ENCODE results near the gene ASIC2.
A peak's percentile ranks its signal among the peaks of the same experiment; 100 is the strongest.
"Not testable (repeated sequence)": the region's sequence is repeated elsewhere in the genome, so short reads cannot be mapped to it uniquely, and the experiment has no call there.

ASIC2 gene

GRCh38 chr17:32993977-32994376 lies 299.1 kb downstream of the ASIC2 start:
- TF ChIP-seq POLR2A (IDR thresholded peaks at IDR 0.05; ENCODE audit: low read length): no peak
- no peak for TF ChIP-seq GATA1 (IDR thresholded peaks at IDR 0.05; ENCODE audit: low read depth, low read length)
- no peak for DNase-seq

- TF ChIP-seq GATA1 (IDR thresholded peaks at IDR 0.05; ENCODE audit: low read depth, low read length): no peak
- no peak for TF ChIP-seq POLR2A (IDR thresholded peaks at IDR 0.05; ENCODE audit: low read length)
- no peak for DNase-seq
Observed at GRCh38 chr17:32992321-32993033, 300.6 kb downstream of the ASIC2 start.

- TF ChIP-seq GATA1 (IDR thresholded peaks at IDR 0.05; ENCODE audit: low read depth, low read length): no peak
- no peak for TF ChIP-seq POLR2A (IDR thresholded peaks at IDR 0.05; ENCODE audit: low read length)
- DNase-seq: no peak
Observed at GRCh38 chr17:32988481-32989101, 304.5 kb downstream of the ASIC2 start.

- not testable (repeated sequence) for DNase-seq
Observed at GRCh38 chr17:32987868-32988267, 305.2 kb downstream of the ASIC2 start.

GRCh38 chr17:32987453-32987805 lies 305.7 kb downstream of the ASIC2 start:
- not testable (repeated sequence) for DNase-seq

- TF ChIP-seq GATA1 (IDR thresholded peaks at IDR 0.05; ENCODE audit: low read depth, low read length): no peak
- TF ChIP-seq POLR2A (IDR thresholded peaks at IDR 0.05; ENCODE audit: low read length): no peak
- DNase-seq: no peak
Observed at GRCh38 chr17:32985050-32985756, 307.9 kb downstream of the ASIC2 start.

GRCh38 chr17:32981611-32982010 lies 311.5 kb downstream of the ASIC2 start:
- DNase-seq: not testable (repeated sequence)

- TF ChIP-seq POLR2A (IDR thresholded peaks at IDR 0.05; ENCODE audit: low read length) (no peak), GATA1 (IDR thresholded peaks at IDR 0.05; ENCODE audit: low read depth, low read length) (no peak)
- no peak for DNase-seq
Observed at GRCh38 chr17:32980230-32980629, 312.9 kb downstream of the ASIC2 start.

GRCh38 chr17:32976605-32977004 lies 316.5 kb downstream of the ASIC2 start:
- TF ChIP-seq POLR2A (IDR thresholded peaks at IDR 0.05; ENCODE audit: low read length): no peak
- no peak for TF ChIP-seq GATA1 (IDR thresholded peaks at IDR 0.05; ENCODE audit: low read depth, low read length)

GRCh38 chr17:32976131-32976530 lies 317.0 kb downstream of the ASIC2 start:
- DNase-seq: no peak
- TF ChIP-seq GATA1 (IDR thresholded peaks at IDR 0.05; ENCODE audit: low read depth, low read length) (no peak), POLR2A (IDR thresholded peaks at IDR 0.05; ENCODE audit: low read length) (no peak)

More at GRCh38 chr17:32976605-32977004, 316.5 kb downstream of the ASIC2 start:
- DNase-seq: no peak

- no peak for TF ChIP-seq GATA1 (IDR thresholded peaks at IDR 0.05; ENCODE audit: low read depth, low read length)
- no peak for TF ChIP-seq POLR2A (IDR thresholded peaks at IDR 0.05; ENCODE audit: low read length)
- DNase-seq: peak; percentile 62 to 82
Observed at GRCh38 chr17:32971171-32971570, 321.9 kb downstream of the ASIC2 start.

GRCh38 chr17:32970281-32970680 lies 322.8 kb downstream of the ASIC2 start:
- DNase-seq: no peak
- TF ChIP-seq POLR2A (IDR thresholded peaks at IDR 0.05; ENCODE audit: low read length) (no peak), GATA1 (IDR thresholded peaks at IDR 0.05; ENCODE audit: low read depth, low read length) (no peak)

- not testable (repeated sequence) for DNase-seq
Observed at GRCh38 chr17:32969231-32969630, 323.9 kb downstream of the ASIC2 start.

- DNase-seq: no peak
- no peak for TF ChIP-seq GATA1 (IDR thresholded peaks at IDR 0.05; ENCODE audit: low read depth, low read length)
- no peak for TF ChIP-seq POLR2A (IDR thresholded peaks at IDR 0.05; ENCODE audit: low read length)
Observed at GRCh38 chr17:32964541-32964940, 328.6 kb downstream of the ASIC2 start.

Data from erythroblast (primary cell).